Right renal cortex interstitium (tissue), 3 donors: ENCODE measurements around the gene GLIS1. TPM values are rescaled to one million over a fixed set of nuclear protein-coding genes. Genes with fewer than 3 reads are reported as not detected.

Experiments
- DNase-seq, 3 donors: peaks; one replicate each; pipeline ENCODE4 v3.0.0-alpha.2; 2013; ENCODE audit warnings: low read depth in 3 of 3, low spot score in 2 of 3
- polyA plus RNA-seq, 3 donors: library from polyadenylated mRNA; unstranded; fragments of 120-200 nt; gene quantifications; one replicate each; pipeline ENCODE4 v1.2.1, GENCODE V29; 2013; ENCODE audit not compliant: insufficient read length in 3 of 3

Gene GLIS1
- polyA plus RNA-seq, 3 donors = 1.5 to 1.9 (median 1.7) TPM

- no peak for DNase-seq
These were observed 154.2 kb downstream of the GLIS1 start for GRCh38 chr1:53584777-53585107.

- DNase-seq = no peak
These were observed 154.8 kb downstream of the GLIS1 start for GRCh38 chr1:53583868-53584776.

- no peak for DNase-seq
These were observed 155.7 kb downstream of the GLIS1 start for GRCh38 chr1:53583021-53583867.

GRCh38 chr1:53582211-53583020, 156.5 kb downstream of the GLIS1 start:
- DNase-seq = no peak

- no peak for DNase-seq
These were observed 157.5 kb downstream of the GLIS1 start for GRCh38 chr1:53581476-53581875.

- no peak for DNase-seq
These were observed 158.1 kb downstream of the GLIS1 start for GRCh38 chr1:53580739-53581475.

- DNase-seq = no peak
These were observed 159.0 kb downstream of the GLIS1 start for GRCh38 chr1:53580009-53580400.

GRCh38 chr1:53579221-53580008, 159.5 kb downstream of the GLIS1 start:
- no peak for DNase-seq

GRCh38 chr1:53578358-53578757, 160.6 kb downstream of the GLIS1 start:
- no peak for DNase-seq

GRCh38 chr1:53577761-53578100, 161.2 kb downstream of the GLIS1 start:
- DNase-seq = no peak

- no peak for DNase-seq
These were observed 161.9 kb downstream of the GLIS1 start for GRCh38 chr1:53576866-53577760.

- no peak for DNase-seq
These were observed 162.6 kb downstream of the GLIS1 start for GRCh38 chr1:53576381-53576801.

GRCh38 chr1:53575955-53576320, 163.0 kb downstream of the GLIS1 start:
- no peak for DNase-seq

- DNase-seq = no peak
These were observed 163.6 kb downstream of the GLIS1 start for GRCh38 chr1:53575141-53575954.

- no peak for DNase-seq
These were observed 164.3 kb downstream of the GLIS1 start for GRCh38 chr1:53574621-53575020.

- DNase-seq = no peak
These were observed 165.0 kb downstream of the GLIS1 start for GRCh38 chr1:53573931-53574330.

GRCh38 chr1:53573522-53573921, 165.4 kb downstream of the GLIS1 start:
- no peak for DNase-seq

- DNase-seq = no peak
These were observed 166.2 kb downstream of the GLIS1 start for GRCh38 chr1:53572815-53573173.
